HL-60 (cell line): Measurements from ENCODE around the gene TTLL11.

Experiments used
- DNase-seq, 2 experiments: peaks; one replicate each; pipeline ENCODE4 v3.0.0-alpha.2; 2010 to 2020; ENCODE audit warnings: low read depth in 1 of 2, low spot score in 1 of 2
- H3K27ac ChIP-seq: fragments of 250-450 bp; sonication (Bioruptor Pico); replicated peaks from 2 replicates; pipeline ENCODE4 v1.5.1; 2020; ENCODE audit warnings: mild to moderate bottlenecking, moderate library complexity
- H3K27me3 ChIP-seq: fragments of 250-450 bp; sonication (Bioruptor Pico); 2 replicates; pipeline ENCODE4 v1.5.1; 2021; ENCODE audit warnings: mild to moderate bottlenecking, moderate library complexity; ENCODE audit not compliant: insufficient read depth, poor library complexity, severe bottlenecking
- H3K4me3 ChIP-seq: replicated peaks from 2 replicates; pipeline ENCODE4 v1.5.1; 2011; ENCODE audit warnings: mild to moderate bottlenecking, control low read depth, low read length; ENCODE audit not compliant: insufficient read depth
- GABPA ChIP-seq: IDR thresholded peaks from 2 replicates; pipeline ENCODE4 v1.6.1; 2012; ENCODE audit warnings: low read depth
- POLR2AphosphoS5 ChIP-seq: IDR thresholded peaks from 2 replicates; pipeline ENCODE4 v1.6.1; 2012; ENCODE audit warnings: low read depth
- SPI1 ChIP-seq: IDR thresholded peaks from 2 replicates; pipeline ENCODE4 v1.6.1; 2012; ENCODE audit warnings: low read depth, mild to moderate bottlenecking, borderline replicate concordance
- TF ChIP-seq, protein P1 (sequence below): IDR thresholded peaks from 2 replicates; pipeline ENCODE4 v1.6.1; 2012; ENCODE audit warnings: low read depth; ENCODE audit not compliant: insufficient replicate concordance
- TF ChIP-seq, protein P2 (sequence below): IDR thresholded peaks from one replicate; pipeline ENCODE4 v1.5.1; 2011; ENCODE audit warnings: low read length, control low read depth, inconsistent platforms; ENCODE audit not compliant: insufficient read depth

The TTLL11 gene

DNA sequence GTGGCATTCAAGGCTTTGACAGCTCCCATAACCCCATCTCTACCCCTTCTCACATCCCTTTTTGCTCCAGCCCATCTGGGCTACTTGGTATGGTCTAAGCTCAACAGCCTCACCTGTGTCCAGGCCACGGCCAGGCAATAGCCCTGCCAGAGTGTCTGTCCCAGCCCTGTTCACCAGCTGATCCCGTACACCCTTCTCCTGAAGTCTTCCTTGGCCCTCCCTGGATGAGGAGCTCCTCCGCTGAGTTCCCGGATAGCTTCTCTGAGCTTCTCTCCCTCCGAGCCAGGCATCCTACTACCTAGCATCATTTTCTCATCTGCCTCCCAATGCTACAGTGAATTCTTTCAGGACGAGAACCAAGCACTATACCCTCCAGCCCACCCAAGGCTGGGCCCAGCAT, 233.5 kb downstream of the TTLL11 start:
- H3K4me3 ChIP-seq, result no peak overlapping the region
- H3K27me3 ChIP-seq, result no peaks in the 10 kb centered on the region
- no peak for DNase-seq
- no peak overlapping the region for H3K27ac ChIP-seq
- TF ChIP-seq POLR2AphosphoS5, result no peak
- no peak for TF ChIP-seq SPI1
- TF ChIP-seq, protein P1, sequence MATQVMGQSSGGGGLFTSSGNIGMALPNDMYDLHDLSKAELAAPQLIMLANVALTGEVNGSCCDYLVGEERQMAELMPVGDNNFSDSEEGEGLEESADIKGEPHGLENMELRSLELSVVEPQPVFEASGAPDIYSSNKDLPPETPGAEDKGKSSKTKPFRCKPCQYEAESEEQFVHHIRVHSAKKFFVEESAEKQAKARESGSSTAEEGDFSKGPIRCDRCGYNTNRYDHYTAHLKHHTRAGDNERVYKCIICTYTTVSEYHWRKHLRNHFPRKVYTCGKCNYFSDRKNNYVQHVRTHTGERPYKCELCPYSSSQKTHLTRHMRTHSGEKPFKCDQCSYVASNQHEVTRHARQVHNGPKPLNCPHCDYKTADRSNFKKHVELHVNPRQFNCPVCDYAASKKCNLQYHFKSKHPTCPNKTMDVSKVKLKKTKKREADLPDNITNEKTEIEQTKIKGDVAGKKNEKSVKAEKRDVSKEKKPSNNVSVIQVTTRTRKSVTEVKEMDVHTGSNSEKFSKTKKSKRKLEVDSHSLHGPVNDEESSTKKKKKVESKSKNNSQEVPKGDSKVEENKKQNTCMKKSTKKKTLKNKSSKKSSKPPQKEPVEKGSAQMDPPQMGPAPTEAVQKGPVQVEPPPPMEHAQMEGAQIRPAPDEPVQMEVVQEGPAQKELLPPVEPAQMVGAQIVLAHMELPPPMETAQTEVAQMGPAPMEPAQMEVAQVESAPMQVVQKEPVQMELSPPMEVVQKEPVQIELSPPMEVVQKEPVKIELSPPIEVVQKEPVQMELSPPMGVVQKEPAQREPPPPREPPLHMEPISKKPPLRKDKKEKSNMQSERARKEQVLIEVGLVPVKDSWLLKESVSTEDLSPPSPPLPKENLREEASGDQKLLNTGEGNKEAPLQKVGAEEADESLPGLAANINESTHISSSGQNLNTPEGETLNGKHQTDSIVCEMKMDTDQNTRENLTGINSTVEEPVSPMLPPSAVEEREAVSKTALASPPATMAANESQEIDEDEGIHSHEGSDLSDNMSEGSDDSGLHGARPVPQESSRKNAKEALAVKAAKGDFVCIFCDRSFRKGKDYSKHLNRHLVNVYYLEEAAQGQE, result no peak
- no peak for TF ChIP-seq GABPA
- TF ChIP-seq, protein P2, sequence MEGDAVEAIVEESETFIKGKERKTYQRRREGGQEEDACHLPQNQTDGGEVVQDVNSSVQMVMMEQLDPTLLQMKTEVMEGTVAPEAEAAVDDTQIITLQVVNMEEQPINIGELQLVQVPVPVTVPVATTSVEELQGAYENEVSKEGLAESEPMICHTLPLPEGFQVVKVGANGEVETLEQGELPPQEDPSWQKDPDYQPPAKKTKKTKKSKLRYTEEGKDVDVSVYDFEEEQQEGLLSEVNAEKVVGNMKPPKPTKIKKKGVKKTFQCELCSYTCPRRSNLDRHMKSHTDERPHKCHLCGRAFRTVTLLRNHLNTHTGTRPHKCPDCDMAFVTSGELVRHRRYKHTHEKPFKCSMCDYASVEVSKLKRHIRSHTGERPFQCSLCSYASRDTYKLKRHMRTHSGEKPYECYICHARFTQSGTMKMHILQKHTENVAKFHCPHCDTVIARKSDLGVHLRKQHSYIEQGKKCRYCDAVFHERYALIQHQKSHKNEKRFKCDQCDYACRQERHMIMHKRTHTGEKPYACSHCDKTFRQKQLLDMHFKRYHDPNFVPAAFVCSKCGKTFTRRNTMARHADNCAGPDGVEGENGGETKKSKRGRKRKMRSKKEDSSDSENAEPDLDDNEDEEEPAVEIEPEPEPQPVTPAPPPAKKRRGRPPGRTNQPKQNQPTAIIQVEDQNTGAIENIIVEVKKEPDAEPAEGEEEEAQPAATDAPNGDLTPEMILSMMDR, result no peak

DNA sequence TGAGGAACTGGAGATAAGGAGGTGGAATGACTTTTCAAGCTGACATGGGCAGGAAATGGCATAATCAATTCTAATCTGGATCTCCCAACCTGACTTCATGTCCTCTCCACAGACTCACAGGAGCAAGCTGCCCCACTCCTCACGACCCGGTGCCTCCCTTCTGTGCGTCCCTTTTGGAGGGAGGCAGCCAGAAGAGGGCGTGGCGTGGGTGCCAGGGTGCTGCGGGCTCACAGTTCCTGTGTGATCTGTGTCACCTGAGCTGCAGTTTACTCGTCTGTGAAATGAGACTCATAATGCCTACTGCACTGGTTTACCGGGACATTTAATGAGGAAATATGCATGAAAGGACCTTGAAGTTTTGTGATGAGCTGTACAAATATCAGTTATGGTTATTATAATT, 234.3 kb downstream of the TTLL11 start:
- no peak overlapping the region for H3K4me3 ChIP-seq
- no peaks in the 10 kb centered on the region for H3K27me3 ChIP-seq
- H3K27ac ChIP-seq, result no peak overlapping the region
- TF ChIP-seq, protein P1, result no peak
- TF ChIP-seq SPI1 (no peak), GABPA (no peak)
- TF ChIP-seq, protein P2, result no peak
- no peak for DNase-seq

DNA sequence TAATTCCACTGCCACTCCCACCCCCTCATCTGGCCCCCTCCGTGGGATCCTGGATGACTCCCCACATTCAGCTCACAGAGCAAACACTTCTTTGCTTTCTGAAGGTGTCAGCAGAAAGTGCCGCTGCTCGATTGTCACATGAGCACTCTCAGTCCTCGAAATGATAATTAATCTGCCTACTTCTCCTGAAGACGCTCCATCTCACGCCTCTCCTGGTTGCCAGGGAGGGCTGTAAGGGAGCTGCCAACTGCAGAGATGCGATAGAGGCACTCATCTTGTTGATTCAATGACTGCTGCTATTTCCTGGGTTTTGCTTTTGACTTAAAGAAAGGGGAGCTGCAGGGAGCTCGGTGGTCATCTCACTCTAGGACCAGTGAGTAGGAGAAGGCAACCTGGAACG, 235.2 kb downstream of the TTLL11 start:
- Histone ChIP-seq H3K4me3 (no peak overlapping the region), H3K27ac (no peak overlapping the region), H3K27me3 (no peaks in the 10 kb centered on the region)
- no peak for DNase-seq
- no peak for TF ChIP-seq GABPA
- TF ChIP-seq POLR2AphosphoS5, result no peak
- TF ChIP-seq, protein P1, result no peak
- TF ChIP-seq, protein P2, result no peak
- TF ChIP-seq SPI1, result no peak
